Measurements from ENCODE around the gene RPL39L.

GRCh38 chr3:187093320-187093719 is 46.0 kb downstream of the RPL39L start:
- TF ChIP-seq REST (IDR thresholded peaks at IDR 0.05; ENCODE audit: insufficient read depth in 1 of 2, low read depth in 2 of 2, low read length in 2 of 2) (no peak), POLR2AphosphoS5 (IDR thresholded peaks at IDR 0.05; ENCODE audit: low read depth, low read length) (no peak), TAF1 (IDR thresholded peaks at IDR 0.05; ENCODE audit: borderline replicate concordance, insufficient read depth, low read length) (no peak), SIN3A (IDR thresholded peaks at IDR 0.05; ENCODE audit: borderline replicate concordance, insufficient read depth, low read length) (no peak)
